PFSK-1 (cell line): ENCODE results near the gene TTI1.

Experiments
- FOXP2 ChIP-seq: optimal IDR thresholded peaks from 2 replicates; pipeline ENCODE3; 2011; ENCODE audit warnings: borderline replicate concordance, control low read depth, inconsistent platforms; ENCODE audit not compliant: insufficient read depth; ENCODE audit errors: extremely low read length, extremely low read depth
- POLR2AphosphoS5 ChIP-seq: IDR thresholded peaks from 2 replicates; pipeline ENCODE4 v1.6.1; 2012; ENCODE audit warnings: low read depth, mild to moderate bottlenecking, control low read depth, low read length, moderate library complexity
- REST ChIP-seq, 2 experiments: IDR thresholded peaks; 2 replicates each; pipeline versions ENCODE4 v1.6.1 to v1.8.0; 2011 to 2012; ENCODE audit warnings: low read depth in 2 of 2, low read length in 2 of 2, control low read depth in 1 of 2, inconsistent platforms in 1 of 2, mild to moderate bottlenecking in 1 of 2, moderate library complexity in 1 of 2; ENCODE audit not compliant: insufficient read depth in 1 of 2
- SIN3A ChIP-seq: IDR thresholded peaks from 2 replicates; pipeline ENCODE4 v1.6.1; 2012; ENCODE audit warnings: mild to moderate bottlenecking, low read length, moderate library complexity, borderline replicate concordance; ENCODE audit not compliant: insufficient read depth
- TAF1 ChIP-seq: IDR thresholded peaks from 2 replicates; pipeline ENCODE4 v1.6.1; 2012; ENCODE audit warnings: low read length, control low read depth, borderline replicate concordance; ENCODE audit not compliant: insufficient read depth

Gene TTI1

GRCh38 chr20:37938181-37938750, 95.0 kb downstream of the TTI1 start:
- TF ChIP-seq POLR2AphosphoS5: no peak

GRCh38 chr20:37937686-37938085, 95.6 kb downstream of the TTI1 start:
- no peak for TF ChIP-seq TAF1
- TF ChIP-seq FOXP2: no peak
- TF ChIP-seq POLR2AphosphoS5: no peak
- TF ChIP-seq REST (IDR thresholded peaks at IDR 0.05; ENCODE audit: insufficient read depth in 1 of 2, low read depth in 2 of 2, low read length in 2 of 2): no peak
- TF ChIP-seq SIN3A: no peak

GRCh38 chr20:37936451-37936850, 96.8 kb downstream of the TTI1 start:
- TF ChIP-seq FOXP2 (no peak), POLR2AphosphoS5 (no peak), REST (IDR thresholded peaks at IDR 0.05; ENCODE audit: insufficient read depth in 1 of 2, low read depth in 2 of 2, low read length in 2 of 2) (no peak), SIN3A (no peak), TAF1 (no peak)

GRCh38 chr20:37936041-37936440, 97.2 kb downstream of the TTI1 start:
- TF ChIP-seq POLR2AphosphoS5 (no peak), REST (IDR thresholded peaks at IDR 0.05; ENCODE audit: insufficient read depth in 1 of 2, low read depth in 2 of 2, low read length in 2 of 2) (no peak), SIN3A (no peak), TAF1 (no peak), FOXP2 (no peak)

GRCh38 chr20:37935435-37935834, 97.8 kb downstream of the TTI1 start:
- TF ChIP-seq REST (IDR thresholded peaks at IDR 0.05; ENCODE audit: insufficient read depth in 1 of 2, low read depth in 2 of 2, low read length in 2 of 2): no peak
- no peak for TF ChIP-seq TAF1
- no peak for TF ChIP-seq FOXP2
- TF ChIP-seq POLR2AphosphoS5: no peak
- TF ChIP-seq SIN3A: no peak
